HAP-1 (cell line): ENCODE measurements around the gene E2F4.
A peak's percentile ranks its signal among the peaks of the same experiment; 100 is the strongest.

Experiments used
- DNase-seq, 2 experiments: peaks; one replicate each; pipeline ENCODE4 v3.0.0-alpha.2; 2016 to 2020; ENCODE audit warnings: low spot score in 2 of 2
- H3K27me3 ChIP-seq: fragments of 250-450 bp; sonication (Bioruptor Pico); 2 replicates; pipeline ENCODE4 v1.5.1; 2020; ENCODE audit warnings: low read depth, mild to moderate bottlenecking, moderate library complexity
- H3K36me3 ChIP-seq: fragments of 250-450 bp; sonication (Bioruptor Pico); replicated peaks from 2 replicates; pipeline ENCODE4 v1.5.1; 2020; ENCODE audit warnings: mild to moderate bottlenecking
- H3K4me1 ChIP-seq: fragments of 250-450 bp; sonication (Bioruptor Pico); 2 replicates; pipeline ENCODE4 v1.5.1; 2020; ENCODE audit warnings: mild to moderate bottlenecking
- H3K4me3 ChIP-seq: fragments of 250-450 bp; sonication (Bioruptor Pico); 2 replicates; pipeline ENCODE4 v1.5.1; 2020; ENCODE audit warnings: mild to moderate bottlenecking, moderate library complexity
- H3K9me3 ChIP-seq: fragments of 250-450 bp; sonication (Bioruptor Pico); 2 replicates; pipeline ENCODE4 v1.5.1; 2020; ENCODE audit warnings: mild to moderate bottlenecking, moderate library complexity
- in situ Hi-C: fragments of 300-500 bp; cut with MboI; formaldehyde crosslinking; loops from 3 replicates; pipeline ENCODE4 v1.14.3; 2020; ENCODE audit warnings: low sequenced_read_pairs, inconsistent platforms, mixed read lengths

Gene E2F4

GRCh38 chr16:67163999-67164558 is 27.9 kb upstream of the E2F4 start:
- in situ Hi-C loops, result no loop called here

GRCh38 chr16:67164599-67165061 is 27.3 kb upstream of the E2F4 start, which contains the start of gene HSF4:
HSF4 (plus strand) TSS chr16:67164745; CDS start chr16:67164812, 67 bp downstream.
- Histone ChIP-seq H3K4me3 (no peak within 1 kb of the TSS), H3K9me3 (no peaks in the 10 kb centered on the region), H3K36me3 (no peaks in the 10 kb centered on the region), H3K27me3 (no peaks in the 10 kb centered on the region), H3K4me1 (peaks cover 3% of the 10 kb centered on the region; the same call in 1 of the 2 replicates)
- in situ Hi-C loops, result no loop called here
- DNase-seq, result no peak

More at GRCh38 chr16:67163999-67164558, 27.9 kb upstream of the E2F4 start:
- no peaks in the 10 kb centered on the region for H3K36me3 ChIP-seq
- no peaks in the 10 kb centered on the region for H3K27me3 ChIP-seq
- H3K4me3 ChIP-seq, result no peak overlapping the region
- H3K4me1 ChIP-seq, result no peaks in the 10 kb centered on the region; the same call in 1 of the 2 replicates
- no peak for DNase-seq
- H3K9me3 ChIP-seq, result no peaks in the 10 kb centered on the region

GRCh38 chr16:67165121-67166078 is 26.6 kb upstream of the E2F4 start:
- Histone ChIP-seq H3K27me3 (no peaks in the 10 kb centered on the region), H3K36me3 (no peaks in the 10 kb centered on the region), H3K9me3 (no peaks in the 10 kb centered on the region), H3K4me1 (peaks cover 9% of the 10 kb centered on the region), H3K4me3 (no peak overlapping the region)
- in situ Hi-C loops, result no loop called here
- no peak for DNase-seq

GRCh38 chr16:67166110-67166547 is 25.8 kb upstream of the E2F4 start:
- H3K27me3 ChIP-seq, result no peaks in the 10 kb centered on the region
- in situ Hi-C loops, result no loop called here
- H3K36me3 ChIP-seq, result no peaks in the 10 kb centered on the region
- no peak for DNase-seq
- no peaks in the 10 kb centered on the region for H3K9me3 ChIP-seq
- peaks cover 14% of the 10 kb centered on the region for H3K4me1 ChIP-seq
- H3K4me3 ChIP-seq, result no peak overlapping the region

GRCh38 chr16:67166598-67167168 is 25.3 kb upstream of the E2F4 start:
- in situ Hi-C loops, result no loop called here
- Histone ChIP-seq H3K36me3 (no peaks in the 10 kb centered on the region), H3K4me3 (no peak overlapping the region), H3K27me3 (no peaks in the 10 kb centered on the region), H3K4me1 (peaks cover 18% of the 10 kb centered on the region), H3K9me3 (no peaks in the 10 kb centered on the region)
- no peak for DNase-seq

- Histone ChIP-seq H3K4me1 (peaks cover 18% of the 10 kb centered on the region), H3K27me3 (no peaks in the 10 kb centered on the region), H3K36me3 (no peaks in the 10 kb centered on the region), H3K9me3 (no peaks in the 10 kb centered on the region), H3K4me3 (no peak overlapping the region)
- DNase-seq, result no peak
- in situ Hi-C loops, result no loop called here
These were observed 24.4 kb upstream of the E2F4 start for GRCh38 chr16:67167588-67167987.

GRCh38 chr16:67169011-67169451 is 22.9 kb upstream of the E2F4 start:
- peaks cover 24% of the 10 kb centered on the region for H3K4me1 ChIP-seq
- DNase-seq, result no peak
- no peaks in the 10 kb centered on the region for H3K27me3 ChIP-seq
- no peak overlapping the region; the same call in 1 of the 2 replicates for H3K4me3 ChIP-seq
- no peaks in the 10 kb centered on the region for H3K36me3 ChIP-seq
- H3K9me3 ChIP-seq, result no peaks in the 10 kb centered on the region
- in situ Hi-C loops, result no loop called here

- Histone ChIP-seq H3K4me1 (peaks cover 31% of the 10 kb centered on the region), H3K9me3 (no peaks in the 10 kb centered on the region), H3K36me3 (no peaks in the 10 kb centered on the region; the same call in 1 of the 2 replicates), H3K4me3 (peak overlapping the region; percentile 41), H3K27me3 (no peaks in the 10 kb centered on the region)
- in situ Hi-C loops, result no loop called here
- DNase-seq, result peak; percentile 28 to 88
These were observed 22.2 kb upstream of the E2F4 start for GRCh38 chr16:67169642-67170167.

GRCh38 chr16:67170168-67170948 is 21.6 kb upstream of the E2F4 start, which contains the start of gene NOL3:
NOL3 (plus strand) TSS chr16:67170538.
- in situ Hi-C loops, result no loop called here
- Histone ChIP-seq H3K4me3 (peak within 1 kb of the TSS; percentile 41), H3K4me1 (peaks cover 37% of the 10 kb centered on the region), H3K9me3 (no peaks in the 10 kb centered on the region), H3K27me3 (no peaks in the 10 kb centered on the region), H3K36me3 (peaks cover 5% of the 10 kb centered on the region)
- peak; percentile 92 to 93 for DNase-seq

GRCh38 chr16:67170949-67171649 is 20.9 kb upstream of the E2F4 start:
- peak overlapping the region; percentile 41 for H3K4me3 ChIP-seq
- H3K27me3 ChIP-seq, result no peaks in the 10 kb centered on the region
- in situ Hi-C loops, result no loop called here
- peaks cover 5% of the 10 kb centered on the region for H3K36me3 ChIP-seq
- no peaks in the 10 kb centered on the region for H3K9me3 ChIP-seq
- H3K4me1 ChIP-seq, result peaks cover 38% of the 10 kb centered on the region
- DNase-seq, result peak in 1 of 2 experiments; percentile 34

- peak overlapping the region; percentile 34 for H3K4me3 ChIP-seq
- in situ Hi-C loops, result no loop called here
- peaks cover 5% of the 10 kb centered on the region for H3K36me3 ChIP-seq
- no peaks in the 10 kb centered on the region for H3K27me3 ChIP-seq
- H3K4me1 ChIP-seq, result peaks cover 38% of the 10 kb centered on the region
- no peaks in the 10 kb centered on the region for H3K9me3 ChIP-seq
- DNase-seq, result no peak
These were observed 18.6 kb upstream of the E2F4 start for GRCh38 chr16:67173323-67173722.

GRCh38 chr16:67173808-67174705 is 17.9 kb upstream of the E2F4 start:
- DNase-seq, result peak; percentile 64 to 84
- peak overlapping the region; percentile 34 for H3K4me3 ChIP-seq
- H3K36me3 ChIP-seq, result peaks cover 5% of the 10 kb centered on the region
- H3K4me1 ChIP-seq, result peaks cover 38% of the 10 kb centered on the region
- H3K9me3 ChIP-seq, result no peaks in the 10 kb centered on the region
- H3K27me3 ChIP-seq, result no peaks in the 10 kb centered on the region
- in situ Hi-C loops, result no loop called here
